Epithelial cell of esophagus (primary cell): ENCODE data around the gene MORN1.

Source experiments
- DNase-seq: peaks from one replicate; pipeline ENCODE4 v3.0.0; 2010; ENCODE audit warnings: low read depth
- H3K4me3 ChIP-seq: 2 replicates; pipeline ENCODE4 v1.5.1; 2011; ENCODE audit warnings: mild to moderate bottlenecking, low read length, control low read depth
- CTCF ChIP-seq: IDR thresholded peaks from 2 replicates; pipeline ENCODE4 v1.5.1; 2011; ENCODE audit warnings: low read depth, mild to moderate bottlenecking, low read length, control low read depth, inconsistent platforms; ENCODE audit not compliant: insufficient read depth; ENCODE audit errors: missing control alignments

MORN1 gene

GRCh38 chr1:2283991-2284895 is 107.1 kb downstream of the MORN1 start:
- no peak overlapping the region for H3K4me3 ChIP-seq
- no peak for DNase-seq
- TF ChIP-seq CTCF = no peak

- no peak overlapping the region for H3K4me3 ChIP-seq
- no peak for TF ChIP-seq CTCF
- DNase-seq = no peak
Measured at GRCh38 chr1:2283371-2283990, 107.9 kb downstream of the MORN1 start.

- DNase-seq = no peak
- no peak for TF ChIP-seq CTCF
- no peak overlapping the region for H3K4me3 ChIP-seq
Measured at GRCh38 chr1:2282556-2283270, 108.6 kb downstream of the MORN1 start.

GRCh38 chr1:2279817-2280216 is 111.5 kb downstream of the MORN1 start:
- TF ChIP-seq CTCF = no peak
- no peak overlapping the region for H3K4me3 ChIP-seq
- DNase-seq = no peak

- no peak for TF ChIP-seq CTCF
- H3K4me3 ChIP-seq = no peak overlapping the region
- no peak for DNase-seq
Measured at GRCh38 chr1:2279210-2279639, 112.1 kb downstream of the MORN1 start.

- DNase-seq = no peak
- TF ChIP-seq CTCF = no peak
- H3K4me3 ChIP-seq = no peak overlapping the region
Measured at GRCh38 chr1:2278591-2279209, 112.7 kb downstream of the MORN1 start.
